Myocyte (in vitro differentiated cells): ENCODE measurements around the gene ZNF597. TPM values are rescaled to one million over a fixed set of nuclear protein-coding genes. Genes with fewer than 3 reads are reported as not detected.

Experiments used
- DNase-seq: peaks from one replicate; pipeline ENCODE4 v3.0.0-alpha.2; 2012; ENCODE audit warnings: low read depth
- polyA plus RNA-seq: library from polyadenylated mRNA; unstranded; fragments of >200 nt; gene quantifications from one replicate; pipeline ENCODE4 v1.2.1, GENCODE V29; 2012; ENCODE audit warnings: missing spikeins
- total RNA-seq: library from RNA; depleted of rRNA; stranded (reverse); fragments of >200 nt; gene quantifications from 2 replicates; pipeline ENCODE4 v1.2.3, GENCODE V29; 2014

Gene ZNF597
- 2.2 and 2.9 TPM in 2 replicates for total RNA-seq
- 1.5 TPM for polyA plus RNA-seq

- peak; percentile 94 for DNase-seq
These were observed at the start of gene ZNF597, which contains the start of gene NAA60 for GRCh38 chr16:3443108-3444031. Gene ZNF597 (minus strand): TSS chr16:3443504. CDS start chr16:3443153, 351 bp downstream. Gene NAA60 (plus strand): TSS chr16:3443680. CDS start chr16:3476228, 32,548 bp downstream.

- no peak for DNase-seq
These were observed 49.1 kb upstream of the ZNF597 start for GRCh38 chr16:3492356-3492755.

- DNase-seq: peak; percentile 99
These were observed 47.8 kb upstream of the ZNF597 start for GRCh38 chr16:3490911-3491629.

GRCh38 chr16:3488801-3489200 is 45.5 kb upstream of the ZNF597 start:
- DNase-seq: peak; percentile 95

GRCh38 chr16:3487521-3488410 is 44.5 kb upstream of the ZNF597 start:
- peak; percentile 57 for DNase-seq

GRCh38 chr16:3486506-3487215 is 43.4 kb upstream of the ZNF597 start:
- peak; percentile 49 for DNase-seq

GRCh38 chr16:3485821-3486505 is 42.7 kb upstream of the ZNF597 start:
- peak; percentile 22 for DNase-seq

GRCh38 chr16:3485097-3485745 is 41.9 kb upstream of the ZNF597 start:
- no peak for DNase-seq

- DNase-seq: peak; percentile 26
These were observed 41.2 kb upstream of the ZNF597 start for GRCh38 chr16:3484318-3485096.

GRCh38 chr16:3482659-3483241 is 39.4 kb upstream of the ZNF597 start:
- no peak for DNase-seq

GRCh38 chr16:3481696-3482658 is 38.7 kb upstream of the ZNF597 start:
- no peak for DNase-seq

- no peak for DNase-seq
These were observed 37.8 kb upstream of the ZNF597 start for GRCh38 chr16:3480901-3481695.

- no peak for DNase-seq
These were observed 36.4 kb upstream of the ZNF597 start for GRCh38 chr16:3479654-3480216.

- DNase-seq: no peak
These were observed 35.1 kb upstream of the ZNF597 start for GRCh38 chr16:3478242-3478925.

- DNase-seq: no peak
These were observed 33.1 kb upstream of the ZNF597 start for GRCh38 chr16:3476409-3476808.
